Esophagus squamous epithelium (tissue), 5 donors: ENCODE measurements around the gene RBBP8. TPM values are rescaled to one million over a fixed set of nuclear protein-coding genes. Genes with fewer than 3 reads are reported as not detected.
"Not testable (repeated sequence)": the region's sequence is repeated elsewhere in the genome, so short reads cannot be mapped to it uniquely, and the experiment has no call there.

ENCODE experiments used
- DNase-seq: peaks from one replicate; lab custom pipeline; 2025; lab: John Stamatoyannopoulos, UW
- H3K27ac ChIP-seq, 4 donors: fragments of 200-600 bp; sonication (generic); one replicate each; pipeline ENCODE4 v1.5.1; 2016 to 2019; ENCODE audit warnings: mild to moderate bottlenecking in 1 of 4
- H3K27me3 ChIP-seq, 4 donors: fragments of 200-600 bp; sonication (generic); 1 replicate in 3 of 4; 2 replicates in 1 of 4; pipeline versions ENCODE4 v1.5.1 to v1.6.0; 2017 to 2021; ENCODE audit warnings: antibody characterized with exemption in 1 of 4
- H3K36me3 ChIP-seq, 3 donors: fragments of 200-600 bp; sonication (generic); one replicate each; pipeline ENCODE4 v1.5.1; 2016 to 2019
- H3K4me1 ChIP-seq, 3 donors: fragments of 200-600 bp; sonication (generic); one replicate each; pipeline ENCODE4 v1.5.1; 2017 to 2019
- H3K4me3 ChIP-seq, 4 donors: fragments of 200-600 bp; sonication (generic); 1 replicate in 3 of 4; 2 replicates in 1 of 4; pipeline ENCODE4 v1.5.1; 2016 to 2019; ENCODE audit warnings: mild to moderate bottlenecking in 2 of 4, moderate library complexity in 1 of 4
- H3K9me3 ChIP-seq, 3 donors: fragments of 200-600 bp; sonication (generic); one replicate each; pipeline ENCODE4 v1.5.1; 2016 to 2019
- CTCF ChIP-seq, 6 experiments: fragments of 450-650 bp in 4 of 6; fragments of 200-600 bp in 2 of 6; sonication (generic) in 2 of 6; IDR thresholded peaks; one replicate each; pipeline ENCODE4 v1.5.1; 2016 to 2019; ENCODE audit warnings: antibody characterized with exemption in 6 of 6, mild to moderate bottlenecking in 4 of 6, moderate library complexity in 4 of 6
- POLR2A ChIP-seq, 4 donors: fragments of 450-650 bp; IDR thresholded peaks; one replicate each; pipeline ENCODE4 v1.6.1; 2017; ENCODE audit warnings: antibody characterized with exemption in 4 of 4, mild to moderate bottlenecking in 4 of 4, moderate library complexity in 3 of 4
- WGBS, 2 donors: methylation state at CpG; one replicate each; pipeline ENCODE4 v1.1.5; 2018; 5-methylcytosine and 5-hydroxymethylcytosine counted together
- intact Hi-C: fragments of 100-400 bp; cut with DNase I; formaldehyde crosslinking; loops from one replicate; pipeline ENCODE4 v1.15.0; 2022
- total RNA-seq, 4 donors: library from RNA; depleted of rRNA; stranded (reverse); fragments of >200 nt; gene quantifications; one replicate each; pipeline ENCODE4 v1.1.0, GENCODE V29; 2016
- donor health status: DM: yes; HTN: yes; CAD: no.

Gene RBBP8
- total RNA-seq, 4 donors from 2014 or later: 22.3 to 69.8 (median 53.2) TPM

DNA sequence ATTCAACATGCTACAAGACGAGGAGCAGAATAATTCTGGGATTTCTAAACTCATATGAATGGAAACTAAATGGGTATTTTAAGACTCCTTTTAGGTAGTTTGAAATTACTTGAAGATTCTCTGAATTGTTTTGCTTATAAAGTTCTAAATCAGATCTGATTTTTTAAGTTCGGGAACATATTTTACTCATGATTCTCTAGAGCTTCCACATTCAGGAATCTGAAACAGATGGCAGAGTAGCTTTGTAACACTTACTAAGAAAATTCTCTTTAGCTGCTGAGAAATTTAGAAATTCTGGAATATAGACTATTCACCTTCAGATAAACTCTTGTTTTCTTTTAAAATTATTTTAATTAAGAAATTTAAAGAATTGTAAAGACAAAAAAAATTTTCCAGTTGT is 13.7 kb downstream of the RBBP8 start:
- no peak for DNase-seq
- Histone ChIP-seq H3K27ac (no peak overlapping the region), H3K4me3 (no peak overlapping the region), H3K4me1 (peaks cover 0 to 11% (median 0%) of the 10 kb centered on the region in 3 donors), H3K36me3 (peaks cover 0 to 52% (median 0%) of the 10 kb centered on the region in 3 donors), H3K27me3 (no peaks in the 10 kb centered on the region), H3K9me3 (no peaks in the 10 kb centered on the region)
- no peak for TF ChIP-seq CTCF (IDR thresholded peaks at IDR 0.05)
- no peak for TF ChIP-seq POLR2A (IDR thresholded peaks at IDR 0.05)
- intact Hi-C loops: no loop called here
- WGBS, 2 donors: 31 to 62% methylated on average over 2 of the region's 2 CpGs

GRCh38 chr18:22951823-22952222 is 18.7 kb downstream of the RBBP8 start:
- DNase-seq: no peak
- WGBS, 2 donors: 84 to 95% methylated on average over 1 of the region's 1 CpG
- Histone ChIP-seq H3K36me3 (peaks cover 0 to 81% (median 5%) of the 10 kb centered on the region in 3 donors), H3K9me3 (no peaks in the 10 kb centered on the region), H3K27me3 (no peaks in the 10 kb centered on the region), H3K4me3 (no peak overlapping the region), H3K27ac (no peak overlapping the region), H3K4me1 (no peaks in the 10 kb centered on the region)
- intact Hi-C loops: no loop called here
- TF ChIP-seq CTCF (IDR thresholded peaks at IDR 0.05) (no peak), POLR2A (IDR thresholded peaks at IDR 0.05) (no peak)

DNA sequence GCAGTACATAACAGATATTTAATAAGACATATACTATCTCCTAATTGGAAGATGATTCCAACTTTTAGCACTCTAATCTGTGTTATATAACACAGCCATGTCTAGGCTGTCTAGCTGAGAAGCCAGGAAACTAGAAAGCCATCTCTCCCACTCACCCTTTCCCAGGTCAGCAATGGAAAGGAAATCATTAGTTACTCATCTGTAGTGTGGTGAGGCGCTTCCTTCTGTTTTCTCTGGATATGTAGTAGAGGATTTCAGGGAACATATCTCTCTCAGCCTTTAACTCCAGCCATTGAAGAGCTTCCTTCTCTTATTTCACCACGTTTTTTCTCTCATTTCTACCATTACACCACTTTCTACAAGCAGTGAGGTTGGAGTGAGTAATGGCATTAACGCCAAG is 19.4 kb downstream of the RBBP8 start:
- H3K4me1 ChIP-seq: no peaks in the 10 kb centered on the region
- no peak for TF ChIP-seq CTCF (IDR thresholded peaks at IDR 0.05)
- TF ChIP-seq POLR2A (IDR thresholded peaks at IDR 0.05): no peak
- H3K27me3 ChIP-seq: no peaks in the 10 kb centered on the region
- H3K4me3 ChIP-seq: no peak overlapping the region
- DNase-seq: no peak
- 74 to 83% methylated on average over 3 of the region's 3 CpGs for WGBS, 2 donors
- intact Hi-C loops: no loop called here
- H3K36me3 ChIP-seq: peaks cover 0 to 74% (median 5%) of the 10 kb centered on the region in 3 donors
- H3K9me3 ChIP-seq: no peaks in the 10 kb centered on the region
- H3K27ac ChIP-seq: no peak overlapping the region

DNA sequence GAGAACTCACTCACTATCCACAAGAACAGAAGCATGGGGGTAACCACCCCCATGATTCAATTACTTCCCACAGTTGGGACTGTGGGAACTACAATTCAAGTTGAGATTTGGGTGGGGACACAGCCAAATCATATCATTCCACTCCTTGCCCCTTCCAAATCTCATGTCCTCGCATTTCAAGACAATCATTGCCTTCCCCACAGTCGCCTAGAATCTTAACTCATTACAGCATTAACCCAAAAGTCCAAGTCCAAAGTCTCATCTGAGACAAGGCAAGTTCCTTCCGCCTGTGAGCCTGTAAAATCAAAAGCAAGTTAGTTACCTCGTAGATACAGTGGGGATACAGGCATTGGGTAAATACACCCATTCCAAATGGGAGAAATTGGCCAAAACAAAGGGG is 20.9 kb downstream of the RBBP8 start:
- H3K27me3 ChIP-seq, H3K4me3 ChIP-seq, H3K27ac ChIP-seq, intact Hi-C loops, DNase-seq, H3K4me1 ChIP-seq, H3K9me3 ChIP-seq: not testable (repeated sequence)
- H3K36me3 ChIP-seq: peaks cover 0 to 81% (median 5%) of the 10 kb centered on the region in 3 donors
- WGBS, 2 donors: 92 to 99% methylated on average over 4 of the region's 4 CpGs

DNA sequence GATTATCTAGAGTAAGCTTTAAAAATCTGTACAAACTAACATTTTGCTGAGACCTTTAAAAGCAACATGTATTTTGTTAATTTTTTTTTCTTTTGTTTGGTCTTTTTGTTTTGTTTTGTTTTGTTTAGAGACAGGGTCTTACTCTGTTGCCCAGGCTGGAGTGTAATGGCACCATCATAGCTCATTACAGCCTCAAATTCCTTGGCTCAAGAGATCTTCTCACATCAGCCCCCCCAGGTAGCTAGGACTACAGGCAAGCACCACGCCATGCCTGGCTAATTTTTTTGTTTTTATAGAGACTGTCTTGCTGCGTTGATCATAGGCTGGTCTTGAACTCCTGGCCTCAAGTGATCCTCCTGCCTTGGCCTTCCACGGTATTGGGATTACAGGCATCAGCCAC is 23.1 kb downstream of the RBBP8 start:
- intact Hi-C loops: no loop called here
- Histone ChIP-seq H3K4me3 (no peak overlapping the region), H3K36me3 (peaks cover 0 to 69% (median 5%) of the 10 kb centered on the region in 3 donors), H3K9me3 (no peaks in the 10 kb centered on the region), H3K4me1 (no peaks in the 10 kb centered on the region), H3K27ac (no peak overlapping the region), H3K27me3 (no peaks in the 10 kb centered on the region)
- TF ChIP-seq CTCF (IDR thresholded peaks at IDR 0.05) (no peak), POLR2A (IDR thresholded peaks at IDR 0.05) (no peak)
- DNase-seq: no peak
- 88 to 91% methylated on average over 3 of the region's 3 CpGs for WGBS, 2 donors

DNA sequence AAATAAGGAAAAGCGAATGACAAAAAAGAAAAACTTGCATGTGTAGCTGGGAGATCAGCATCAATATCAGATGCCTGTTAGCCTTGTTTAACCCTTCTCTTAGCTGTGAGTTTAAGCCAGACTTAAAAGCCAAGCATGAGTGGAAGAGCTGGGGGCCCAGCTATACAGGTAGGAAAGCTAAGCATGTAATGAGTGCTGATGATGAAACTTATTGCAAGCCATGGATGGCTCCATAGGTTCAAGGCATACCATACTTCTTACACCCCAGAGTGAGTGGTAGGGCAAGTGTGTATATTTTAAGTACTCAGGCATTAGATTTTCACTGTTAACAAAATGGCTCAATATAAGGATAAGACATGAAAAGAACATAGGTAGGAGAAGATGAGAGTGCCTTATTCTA is 28.0 kb downstream of the RBBP8 start:
- DNase-seq: no peak

More for the DNA sequence above, 28.0 kb downstream of the RBBP8 start:
- no peak overlapping the region for H3K4me3 ChIP-seq
- no peaks in the 10 kb centered on the region for H3K27me3 ChIP-seq
- H3K36me3 ChIP-seq: peaks cover 0 to 23% (median 0%) of the 10 kb centered on the region in 3 donors
- no peaks in the 10 kb centered on the region for H3K4me1 ChIP-seq
- H3K9me3 ChIP-seq: no peaks in the 10 kb centered on the region
- H3K27ac ChIP-seq: no peak overlapping the region
- 93 to 95% methylated on average over 1 of the region's 1 CpG for WGBS, 2 donors
- no peak for TF ChIP-seq CTCF (IDR thresholded peaks at IDR 0.05)
- no peak for TF ChIP-seq POLR2A (IDR thresholded peaks at IDR 0.05)
- intact Hi-C loops: no loop called here
